ENCODE data around the gene SAMMSON. TPM values are rescaled to one million over a fixed set of nuclear protein-coding genes. Genes with fewer than 3 reads are reported as not detected.

The SAMMSON gene
- total RNA-seq, 4 donors from 2014 or later, result not detected

GRCh38 chr3:70096376-70097066 is 97.0 kb downstream of the SAMMSON start:
- ATAC-seq (ENCODE audit: low FRiP score) (no peak), DNase-seq (ENCODE audit: low spot score) (no peak)
- TF ChIP-seq, protein P1, sequence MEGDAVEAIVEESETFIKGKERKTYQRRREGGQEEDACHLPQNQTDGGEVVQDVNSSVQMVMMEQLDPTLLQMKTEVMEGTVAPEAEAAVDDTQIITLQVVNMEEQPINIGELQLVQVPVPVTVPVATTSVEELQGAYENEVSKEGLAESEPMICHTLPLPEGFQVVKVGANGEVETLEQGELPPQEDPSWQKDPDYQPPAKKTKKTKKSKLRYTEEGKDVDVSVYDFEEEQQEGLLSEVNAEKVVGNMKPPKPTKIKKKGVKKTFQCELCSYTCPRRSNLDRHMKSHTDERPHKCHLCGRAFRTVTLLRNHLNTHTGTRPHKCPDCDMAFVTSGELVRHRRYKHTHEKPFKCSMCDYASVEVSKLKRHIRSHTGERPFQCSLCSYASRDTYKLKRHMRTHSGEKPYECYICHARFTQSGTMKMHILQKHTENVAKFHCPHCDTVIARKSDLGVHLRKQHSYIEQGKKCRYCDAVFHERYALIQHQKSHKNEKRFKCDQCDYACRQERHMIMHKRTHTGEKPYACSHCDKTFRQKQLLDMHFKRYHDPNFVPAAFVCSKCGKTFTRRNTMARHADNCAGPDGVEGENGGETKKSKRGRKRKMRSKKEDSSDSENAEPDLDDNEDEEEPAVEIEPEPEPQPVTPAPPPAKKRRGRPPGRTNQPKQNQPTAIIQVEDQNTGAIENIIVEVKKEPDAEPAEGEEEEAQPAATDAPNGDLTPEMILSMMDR (IDR thresholded peaks at IDR 0.05), result no peak

DNA sequence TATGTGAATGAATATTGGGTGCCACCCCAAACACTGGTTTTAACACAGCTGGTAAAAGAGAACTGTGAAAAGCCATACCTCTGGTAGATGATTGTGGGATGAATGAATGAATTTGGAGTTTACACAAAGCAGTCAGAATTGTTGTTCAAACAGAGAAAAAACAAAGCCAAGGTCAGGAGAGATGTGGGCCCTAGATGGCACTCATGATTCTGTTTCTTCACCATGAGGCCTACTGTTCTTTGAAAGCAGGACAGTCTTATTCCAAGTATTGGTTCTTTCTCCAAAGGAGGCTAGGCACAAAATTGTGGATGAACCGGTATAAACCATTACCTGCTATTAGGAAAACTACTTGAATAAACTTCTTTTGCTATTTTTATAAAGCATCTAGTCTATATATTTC is 97.6 kb downstream of the SAMMSON start:
- DNase-seq (ENCODE audit: low spot score) (no peak), ATAC-seq (ENCODE audit: low FRiP score) (no peak)
- TF ChIP-seq, protein P1 (IDR thresholded peaks at IDR 0.05), result no peak

DNA sequence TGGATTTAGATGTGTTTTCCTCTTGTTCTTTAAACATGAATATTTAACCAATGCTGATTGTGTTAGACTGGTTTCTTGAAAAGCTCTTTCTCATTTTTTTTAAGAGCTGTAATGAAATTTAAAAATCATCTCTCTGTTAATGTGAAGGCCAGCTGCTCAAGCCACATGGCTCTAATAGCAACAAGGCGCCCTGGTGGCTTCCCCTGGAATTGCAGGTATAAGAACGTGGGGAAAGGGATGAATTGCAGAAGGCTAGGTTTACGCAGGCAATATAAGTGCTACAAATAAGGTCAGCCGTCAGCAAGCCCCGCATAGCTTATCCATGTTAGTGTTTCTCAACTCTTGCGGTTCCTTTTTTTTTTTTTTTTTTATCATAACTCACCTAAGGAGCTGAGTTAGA is 108.5 kb downstream of the SAMMSON start:
- ATAC-seq (ENCODE audit: low FRiP score) (no peak), DNase-seq (ENCODE audit: low spot score) (no peak)
- TF ChIP-seq, protein P1 (IDR thresholded peaks at IDR 0.05), result no peak

DNA sequence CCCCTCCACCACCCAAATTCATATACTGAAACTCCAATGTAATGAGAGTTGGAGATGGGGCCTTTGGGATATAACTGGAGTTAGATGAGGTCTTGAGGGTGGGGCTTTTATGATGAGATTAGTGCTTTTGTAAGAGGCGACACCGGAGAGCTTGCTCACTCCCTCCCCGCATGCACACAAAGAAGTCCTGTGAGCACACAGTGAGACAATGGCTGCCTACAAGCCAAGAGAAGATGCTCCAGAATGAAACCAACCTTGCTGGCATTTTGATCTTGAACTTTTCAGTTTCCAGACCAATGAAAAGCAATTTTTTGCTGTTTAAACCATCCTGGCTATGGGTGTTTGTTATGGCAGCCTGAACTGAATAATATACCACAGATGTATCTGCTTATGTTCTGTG is 109.0 kb downstream of the SAMMSON start:
- TF ChIP-seq, protein P1 (IDR thresholded peaks at IDR 0.05), result no peak
- ATAC-seq (ENCODE audit: low FRiP score) (no peak), DNase-seq (ENCODE audit: low spot score) (no peak)

GRCh38 chr3:70110066-70110465 is 110.5 kb downstream of the SAMMSON start:
- ATAC-seq (ENCODE audit: low FRiP score), result no peak
- no peak for DNase-seq (ENCODE audit: low spot score)
- TF ChIP-seq, protein P1 (IDR thresholded peaks at IDR 0.05), result no peak

DNA sequence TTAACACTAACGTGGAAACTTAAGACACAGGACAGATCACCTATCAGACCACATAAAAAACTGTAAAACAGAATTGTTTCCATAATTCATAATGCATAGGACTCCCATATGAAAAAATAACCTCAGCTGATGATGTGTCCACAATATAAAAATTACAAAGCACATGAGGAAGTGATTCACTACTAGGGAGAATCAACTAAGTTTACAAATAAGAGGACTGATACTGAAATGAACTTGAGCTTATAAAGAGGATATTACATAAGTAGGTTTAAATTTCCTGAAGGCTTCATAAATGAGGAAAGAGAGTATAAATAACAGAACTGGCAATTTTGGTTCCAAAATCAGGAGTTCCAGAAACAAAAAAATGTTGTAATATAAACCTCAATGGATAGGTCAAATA is 111.9 kb downstream of the SAMMSON start:
- TF ChIP-seq, protein P1 (IDR thresholded peaks at IDR 0.05), result no peak
- DNase-seq (ENCODE audit: low spot score), result no peak
- ATAC-seq (ENCODE audit: low FRiP score), result no peak

GRCh38 chr3:70112751-70113150 is 113.2 kb downstream of the SAMMSON start:
- TF ChIP-seq, protein P1 (IDR thresholded peaks at IDR 0.05), result no peak
- DNase-seq (ENCODE audit: low spot score), result no peak
- no peak for ATAC-seq (ENCODE audit: low FRiP score)

All from omental fat pad (tissue), 4 donors.